Lung (tissue), 12 donors: Measurements from ENCODE around the gene IFT74. TPM values are rescaled to one million over a fixed set of nuclear protein-coding genes. Genes with fewer than 3 reads are reported as not detected.

Experiments used
- ATAC-seq: fragments of 200-7000 bp; cut with Tn5 transposase; one replicate; pipeline ENCODE4 v1.9.1; 2020; ENCODE audit warnings: moderate number of reproducible peaks; ENCODE audit not compliant: insufficient read depth, low FRiP score
- DNase-seq, 3 donors: peaks; one replicate each; pipeline ENCODE4 v3.0.0-alpha.2; 2013 to 2017
- H3K27ac ChIP-seq, 2 donors: one replicate each; pipeline ENCODE4 v1.5.1; 2013; ENCODE audit warnings: mild to moderate bottlenecking in 2 of 2, moderate library complexity in 2 of 2, control low read depth in 1 of 2, inconsistent platforms in 1 of 2, low read depth in 1 of 2, low read length in 1 of 2
- H3K27me3 ChIP-seq, 3 donors: one replicate each; pipeline ENCODE4 v1.5.1; 2013; ENCODE audit warnings: low read length in 2 of 3; ENCODE audit not compliant: control insufficient read depth in 3 of 3, insufficient read depth in 3 of 3
- H3K36me3 ChIP-seq, 4 donors: one replicate each; pipeline ENCODE4 v1.5.1; 2013; ENCODE audit warnings: low read length in 4 of 4, mild to moderate bottlenecking in 1 of 4, moderate library complexity in 1 of 4; ENCODE audit not compliant: control insufficient read depth in 4 of 4, insufficient read depth in 4 of 4
- H3K4me1 ChIP-seq, 5 donors: one replicate each; pipeline ENCODE4 v1.5.1; 2013; ENCODE audit warnings: low read length in 5 of 5, mild to moderate bottlenecking in 2 of 5, moderate library complexity in 1 of 5; ENCODE audit not compliant: control insufficient read depth in 5 of 5, insufficient read depth in 5 of 5
- H3K4me3 ChIP-seq: one replicate; pipeline ENCODE4 v1.5.1; 2013; ENCODE audit warnings: mild to moderate bottlenecking, control low read depth, moderate library complexity
- H3K9ac ChIP-seq, 2 donors: one replicate each; pipeline ENCODE4 v1.5.1; 2013; ENCODE audit warnings: low read length in 2 of 2, control low read depth in 1 of 2; ENCODE audit not compliant: insufficient read depth in 1 of 2
- H3K9me3 ChIP-seq, 4 donors: one replicate each; pipeline ENCODE4 v1.5.1; 2013; ENCODE audit warnings: low read length in 3 of 4, mild to moderate bottlenecking in 1 of 4, moderate library complexity in 1 of 4; ENCODE audit not compliant: control insufficient read depth in 4 of 4, insufficient read depth in 3 of 4
- WGBS, 2 donors: extraction: QIAGEN DNeasy Blood & Tissue Kit; methylation state at CpG; one replicate each; pipeline ENCODE4 v1.1.7; 2013; 5-methylcytosine and 5-hydroxymethylcytosine counted together
- polyA plus RNA-seq, 2 donors: library from polyadenylated mRNA; stranded (reverse); fragments of 200-250 nt; gene quantifications; one replicate each; pipeline ENCODE4 v1.2.1, GENCODE V29; 2013
- total RNA-seq, 2 donors: library from RNA; depleted of rRNA in 1 of 2; stranded (reverse); fragments of >200 nt in 1 of 2; gene quantifications; one replicate each; pipeline ENCODE4 v1.2.1, GENCODE V29; 2014 to 2021
- TF ChIP-seq, protein P1 (sequence below): IDR thresholded peaks from 2 replicates; pipeline ENCODE4 v1.5.1; 2012; ENCODE audit warnings: mild to moderate bottlenecking; ENCODE audit errors: control extremely low read depth, extremely low read depth
- donor health status: control.
- donor health status: control.
- donor health status: Bipolar disorder and iron deficiency.
- donor health status: healthy.
- donor health status: DM: yes; HTN: yes; CAD: no.

IFT74 gene
- total and polyA plus RNA-seq, 4 donors: 6.3 to 36.9 (median 13.0) TPM

DNA sequence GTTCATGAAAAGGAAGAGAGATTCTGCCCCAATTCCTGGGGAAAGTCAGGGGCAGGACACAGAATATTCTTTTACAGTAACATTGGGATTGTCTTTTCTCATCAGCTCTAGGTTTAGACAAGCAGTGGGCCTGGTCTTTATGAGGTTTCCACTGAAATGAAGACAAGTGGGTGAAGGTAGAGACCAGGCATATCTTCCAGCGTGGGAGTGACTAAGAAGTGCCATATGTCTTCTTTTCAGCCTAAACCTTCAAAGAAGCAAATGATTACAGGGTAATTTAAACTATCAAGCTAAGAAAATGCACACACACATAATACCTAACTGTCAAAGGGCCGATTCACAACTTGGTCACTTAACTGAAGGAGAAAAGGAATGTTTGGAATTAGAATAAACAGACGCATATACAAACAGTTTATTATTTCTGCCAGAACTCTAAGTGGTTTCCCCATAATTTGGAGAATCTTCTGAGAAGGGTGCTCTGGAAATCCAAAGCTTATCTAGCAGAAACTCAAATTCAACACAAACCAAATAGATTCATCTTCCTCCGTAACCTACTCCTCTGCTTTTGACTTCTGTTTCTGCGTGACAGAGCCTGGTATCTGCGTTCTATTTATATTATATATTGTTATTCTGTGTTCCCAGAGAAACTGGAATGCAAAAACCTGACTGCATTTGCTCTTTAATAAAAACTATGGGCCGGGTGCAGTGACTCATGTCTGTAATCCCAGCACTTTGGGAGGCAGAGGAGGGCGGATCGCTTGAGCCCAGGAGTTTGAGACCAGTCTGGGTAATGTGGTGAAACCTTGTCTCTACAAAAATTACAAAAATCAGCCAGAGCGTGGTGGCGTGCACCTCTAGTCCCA lies 130.8 kb downstream of the IFT74 start:
- Histone ChIP-seq H3K9me3 (no peaks in the 10 kb centered on the region), H3K27me3 (no peaks in the 10 kb centered on the region), H3K4me3 (no peak overlapping the region), H3K4me1 (peaks cover 2 to 18% (median 3%) of the 10 kb centered on the region in 5 donors), H3K36me3 (no peaks in the 10 kb centered on the region), H3K9ac (no peak overlapping the region), H3K27ac (no peak overlapping the region)
- TF ChIP-seq, protein P1, sequence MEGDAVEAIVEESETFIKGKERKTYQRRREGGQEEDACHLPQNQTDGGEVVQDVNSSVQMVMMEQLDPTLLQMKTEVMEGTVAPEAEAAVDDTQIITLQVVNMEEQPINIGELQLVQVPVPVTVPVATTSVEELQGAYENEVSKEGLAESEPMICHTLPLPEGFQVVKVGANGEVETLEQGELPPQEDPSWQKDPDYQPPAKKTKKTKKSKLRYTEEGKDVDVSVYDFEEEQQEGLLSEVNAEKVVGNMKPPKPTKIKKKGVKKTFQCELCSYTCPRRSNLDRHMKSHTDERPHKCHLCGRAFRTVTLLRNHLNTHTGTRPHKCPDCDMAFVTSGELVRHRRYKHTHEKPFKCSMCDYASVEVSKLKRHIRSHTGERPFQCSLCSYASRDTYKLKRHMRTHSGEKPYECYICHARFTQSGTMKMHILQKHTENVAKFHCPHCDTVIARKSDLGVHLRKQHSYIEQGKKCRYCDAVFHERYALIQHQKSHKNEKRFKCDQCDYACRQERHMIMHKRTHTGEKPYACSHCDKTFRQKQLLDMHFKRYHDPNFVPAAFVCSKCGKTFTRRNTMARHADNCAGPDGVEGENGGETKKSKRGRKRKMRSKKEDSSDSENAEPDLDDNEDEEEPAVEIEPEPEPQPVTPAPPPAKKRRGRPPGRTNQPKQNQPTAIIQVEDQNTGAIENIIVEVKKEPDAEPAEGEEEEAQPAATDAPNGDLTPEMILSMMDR: no peak
- no peak for ATAC-seq
- peak in 2 of 3 donors; percentile 57 to 73 for DNase-seq
- 68 to 79% methylated on average over 11 of the region's 11 CpGs for WGBS, 2 donors

DNA sequence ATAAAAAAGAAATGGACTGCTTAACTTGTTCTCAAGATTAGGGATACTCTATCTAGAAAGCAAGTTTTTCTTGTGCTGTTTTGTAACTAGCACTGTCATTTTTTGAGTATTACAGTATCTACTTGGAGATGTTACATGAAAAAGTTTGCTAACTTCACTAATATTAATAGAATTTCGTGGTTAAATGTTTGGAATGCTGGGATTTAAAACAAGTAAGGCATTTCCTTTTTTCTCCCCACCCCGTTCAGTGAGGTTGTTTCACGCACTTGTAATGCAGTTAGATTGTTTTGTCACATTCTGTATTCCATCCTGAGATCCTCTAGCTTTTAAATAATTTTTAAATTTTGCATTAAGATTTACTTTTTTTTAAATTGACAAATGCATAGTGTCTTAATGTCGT lies 132.8 kb downstream of the IFT74 start:
- no peaks in the 10 kb centered on the region for H3K36me3 ChIP-seq
- H3K9me3 ChIP-seq: no peaks in the 10 kb centered on the region
- no peak for DNase-seq
- H3K27ac ChIP-seq: no peak overlapping the region
- ATAC-seq: no peak
- H3K4me3 ChIP-seq: no peak overlapping the region
- no peaks in the 10 kb centered on the region for H3K27me3 ChIP-seq
- H3K9ac ChIP-seq: no peak overlapping the region
- H3K4me1 ChIP-seq: peaks cover 2 to 18% (median 3%) of the 10 kb centered on the region in 5 donors
- TF ChIP-seq, protein P1: no peak
- 56 to 68% methylated on average over 4 of the region's 4 CpGs for WGBS, 2 donors

DNA sequence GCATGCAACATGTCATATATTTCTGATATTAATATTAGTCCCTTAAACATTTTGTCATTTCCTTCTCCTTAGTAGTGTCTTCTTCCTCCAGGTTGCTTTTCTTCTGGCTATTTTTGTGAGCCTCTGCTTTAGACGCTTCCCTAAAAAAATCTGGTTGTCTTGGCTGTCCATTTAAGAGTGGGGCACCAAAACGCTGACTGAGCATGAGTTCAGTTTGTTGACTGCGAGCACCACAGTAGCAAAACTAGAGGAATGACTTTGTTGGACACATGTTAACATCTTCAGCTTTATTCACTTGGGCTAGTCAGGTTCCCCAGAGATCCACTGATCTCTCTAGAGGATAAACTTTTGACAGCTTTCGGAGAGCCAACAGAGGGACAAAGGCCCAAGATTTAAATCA lies 133.5 kb downstream of the IFT74 start:
- no peaks in the 10 kb centered on the region for H3K36me3 ChIP-seq
- no peak overlapping the region for H3K9ac ChIP-seq
- WGBS, 2 donors: 90 to 91% methylated on average over 4 of the region's 4 CpGs
- H3K9me3 ChIP-seq: no peaks in the 10 kb centered on the region
- TF ChIP-seq, protein P1: no peak
- no peak for DNase-seq
- ATAC-seq: no peak
- H3K27ac ChIP-seq: no peak overlapping the region
- H3K27me3 ChIP-seq: no peaks in the 10 kb centered on the region
- H3K4me1 ChIP-seq: peaks cover 2 to 24% (median 3%) of the 10 kb centered on the region in 5 donors
- no peak overlapping the region for H3K4me3 ChIP-seq
